ENCODE measurements around the gene GLRX3.
A peak's percentile ranks its signal among the peaks of the same experiment; 100 is the strongest.

Gene GLRX3

DNA sequence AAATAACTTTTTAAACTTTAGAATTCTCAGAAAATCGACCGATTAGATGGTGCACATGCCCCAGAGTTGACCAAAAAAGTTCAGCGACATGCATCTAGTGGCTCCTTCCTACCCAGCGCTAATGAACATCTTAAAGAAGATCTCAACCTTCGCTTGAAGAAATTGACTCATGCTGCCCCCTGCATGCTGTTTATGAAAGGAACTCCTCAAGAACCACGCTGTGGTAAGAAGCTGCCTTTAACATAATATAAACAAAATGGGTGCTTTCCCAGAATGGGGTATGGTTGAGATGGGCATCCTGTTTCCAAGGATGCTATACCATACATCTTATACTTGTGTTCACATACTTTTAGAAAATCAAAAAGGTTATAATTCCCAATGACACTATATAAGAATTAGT is 24.6 kb downstream of the GLRX3 start:
- Mint-ChIP-seq H3K9me3 (no peaks in the 10 kb centered on the region), H3K4me3 (no peak overlapping the region), H3K27ac (no peak overlapping the region), H3K27me3 (no peaks in the 10 kb centered on the region), H3K4me1 (ENCODE audit: low read depth) (peaks cover 32% of the 10 kb centered on the region), H3K36me3 (ENCODE audit: low read depth) (peaks cover 76% of the 10 kb centered on the region)
- DNase-seq, result no peak

GRCh38 chr10:130161331-130161730 is 25.1 kb downstream of the GLRX3 start:
- Mint-ChIP-seq H3K36me3 (ENCODE audit: low read depth) (peaks cover 80% of the 10 kb centered on the region), H3K4me3 (no peak overlapping the region), H3K27me3 (no peaks in the 10 kb centered on the region), H3K4me1 (ENCODE audit: low read depth) (peaks cover 33% of the 10 kb centered on the region), H3K27ac (no peak overlapping the region), H3K9me3 (no peaks in the 10 kb centered on the region)
- no peak for DNase-seq

DNA sequence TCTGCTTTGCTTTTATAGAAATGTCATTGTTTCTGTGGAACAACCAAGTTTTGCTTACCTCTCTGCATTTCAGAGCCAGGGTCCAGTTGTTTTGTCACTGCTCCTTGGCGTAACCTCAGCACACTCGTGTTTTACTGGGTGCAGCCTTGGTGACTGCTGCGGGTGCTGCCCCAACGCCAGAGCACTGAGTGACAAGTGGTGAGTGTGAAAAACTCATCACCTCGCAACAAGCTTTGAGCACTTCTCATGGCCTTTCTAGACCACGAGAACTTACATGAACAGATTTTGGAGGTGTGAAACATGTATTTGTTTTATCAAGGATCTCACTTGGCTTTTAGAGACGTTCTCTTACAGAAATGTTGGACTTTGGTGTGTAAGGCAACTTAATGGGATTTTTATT is 31.0 kb downstream of the GLRX3 start:
- no peak overlapping the region for H3K4me3 Mint-ChIP-seq
- H3K4me1 Mint-ChIP-seq (ENCODE audit: low read depth), result peaks cover 50% of the 10 kb centered on the region
- H3K27me3 Mint-ChIP-seq, result no peaks in the 10 kb centered on the region
- H3K36me3 Mint-ChIP-seq (ENCODE audit: low read depth), result peaks cover 88% of the 10 kb centered on the region
- H3K27ac Mint-ChIP-seq, result no peak overlapping the region
- H3K9me3 Mint-ChIP-seq, result no peaks in the 10 kb centered on the region
- no peak for DNase-seq

DNA sequence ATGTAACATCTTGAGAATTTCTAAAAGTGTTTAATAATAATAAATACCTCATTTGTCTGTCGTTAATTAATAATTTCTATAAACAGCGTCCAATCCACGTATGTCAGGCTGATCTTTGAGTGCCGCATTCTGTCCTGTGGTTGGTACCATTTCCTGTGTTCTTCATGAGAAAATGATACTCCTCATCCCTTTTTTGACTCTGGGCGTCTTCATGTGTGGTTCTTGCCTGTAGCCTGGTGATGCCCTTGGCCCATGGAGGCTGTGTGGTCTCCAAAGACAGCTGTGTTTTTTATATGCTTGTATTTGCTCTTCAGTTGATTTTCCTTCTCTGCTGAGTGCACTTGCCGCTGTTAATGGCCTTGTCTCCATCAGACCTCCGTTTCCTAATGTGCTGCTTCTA is 31.5 kb downstream of the GLRX3 start:
- no peaks in the 10 kb centered on the region for H3K27me3 Mint-ChIP-seq
- no peaks in the 10 kb centered on the region for H3K9me3 Mint-ChIP-seq
- H3K4me3 Mint-ChIP-seq, result no peak overlapping the region
- H3K36me3 Mint-ChIP-seq (ENCODE audit: low read depth), result peaks cover 88% of the 10 kb centered on the region
- no peak overlapping the region for H3K27ac Mint-ChIP-seq
- no peak for DNase-seq
- H3K4me1 Mint-ChIP-seq (ENCODE audit: low read depth), result peaks cover 50% of the 10 kb centered on the region

GRCh38 chr10:130169136-130169859 is 33.1 kb downstream of the GLRX3 start:
- Mint-ChIP-seq H3K27ac (no peak overlapping the region), H3K36me3 (ENCODE audit: low read depth) (peaks cover 95% of the 10 kb centered on the region), H3K4me1 (ENCODE audit: low read depth) (peaks cover 61% of the 10 kb centered on the region), H3K27me3 (no peaks in the 10 kb centered on the region), H3K9me3 (no peaks in the 10 kb centered on the region), H3K4me3 (no peak overlapping the region)
- no peak for DNase-seq

DNA sequence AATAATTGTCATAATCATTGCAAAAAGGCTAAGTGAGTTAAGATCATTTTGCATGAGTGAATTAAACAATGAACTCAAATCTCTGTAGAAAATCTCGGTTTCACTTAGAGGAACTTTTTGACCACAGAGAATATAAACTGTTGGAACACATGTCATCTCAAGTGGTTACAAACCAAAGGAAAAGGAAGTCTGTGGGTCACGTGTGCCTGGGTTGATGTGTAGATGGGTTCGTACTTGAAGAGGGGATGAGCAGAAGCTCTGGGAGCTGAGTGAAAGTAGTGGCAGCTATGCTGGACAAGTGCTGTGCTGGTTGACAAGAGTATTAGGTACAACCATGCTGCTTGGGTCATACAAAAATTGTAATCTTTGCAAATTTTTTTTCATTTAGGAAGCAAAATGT is 35.0 kb downstream of the GLRX3 start:
- Mint-ChIP-seq H3K36me3 (ENCODE audit: low read depth) (peaks cover 94% of the 10 kb centered on the region), H3K4me3 (no peak overlapping the region), H3K4me1 (ENCODE audit: low read depth) (peaks cover 69% of the 10 kb centered on the region), H3K9me3 (no peaks in the 10 kb centered on the region), H3K27ac (no peak overlapping the region), H3K27me3 (no peaks in the 10 kb centered on the region)
- DNase-seq, result no peak

GRCh38 chr10:130174328-130174727 is 38.1 kb downstream of the GLRX3 start:
- H3K4me3 Mint-ChIP-seq, result no peak overlapping the region
- H3K9me3 Mint-ChIP-seq, result no peaks in the 10 kb centered on the region
- peaks cover 87% of the 10 kb centered on the region for H3K36me3 Mint-ChIP-seq (ENCODE audit: low read depth)
- H3K4me1 Mint-ChIP-seq (ENCODE audit: low read depth), result peaks cover 52% of the 10 kb centered on the region
- peak overlapping the region; percentile 78 for H3K27ac Mint-ChIP-seq
- no peaks in the 10 kb centered on the region for H3K27me3 Mint-ChIP-seq
- no peak for DNase-seq

DNA sequence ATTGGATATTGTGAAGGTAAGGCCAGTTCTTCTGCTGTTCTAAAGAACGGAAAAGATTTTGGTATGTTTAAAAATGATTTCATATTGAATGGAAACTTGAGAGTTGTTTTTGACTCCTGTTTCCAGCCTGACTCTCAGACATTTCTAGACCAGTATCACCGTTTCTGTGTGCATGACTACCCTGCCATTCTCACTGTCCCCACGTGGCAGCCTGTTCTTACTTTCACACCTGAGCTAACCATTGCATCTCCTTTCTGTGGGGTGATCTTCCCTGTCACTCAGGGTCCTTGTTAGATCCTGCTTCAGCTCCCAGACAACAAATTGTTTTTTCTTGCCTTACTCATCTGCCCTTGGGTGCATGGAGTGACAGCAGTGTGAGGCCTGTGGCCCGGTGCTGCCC is 38.9 kb downstream of the GLRX3 start:
- DNase-seq, result no peak
- H3K27me3 Mint-ChIP-seq, result no peaks in the 10 kb centered on the region
- peak overlapping the region; percentile 78 for H3K27ac Mint-ChIP-seq
- no peaks in the 10 kb centered on the region for H3K9me3 Mint-ChIP-seq
- peaks cover 49% of the 10 kb centered on the region for H3K4me1 Mint-ChIP-seq (ENCODE audit: low read depth)
- peaks cover 87% of the 10 kb centered on the region for H3K36me3 Mint-ChIP-seq (ENCODE audit: low read depth)
- no peak overlapping the region for H3K4me3 Mint-ChIP-seq

DNA sequence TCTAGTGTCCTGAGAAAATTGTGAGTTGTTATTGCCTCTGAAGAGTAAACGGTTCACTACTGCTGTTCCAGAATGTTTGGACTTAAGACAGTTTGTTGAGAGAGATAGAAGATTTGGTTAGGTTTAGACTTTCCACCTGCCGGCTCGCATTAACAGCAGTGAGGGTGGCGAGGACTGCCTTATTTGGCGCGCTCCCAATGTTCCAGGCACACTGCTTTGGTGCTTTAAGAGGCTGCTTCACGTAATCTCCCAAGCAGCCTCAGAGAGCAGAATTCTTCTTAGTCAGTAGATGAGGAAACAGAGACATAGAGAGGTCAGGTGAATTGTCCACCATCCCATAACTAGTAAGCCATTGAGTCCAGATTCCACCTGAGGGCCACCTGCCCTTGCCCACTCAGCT is 41.1 kb downstream of the GLRX3 start:
- Mint-ChIP-seq H3K4me1 (ENCODE audit: low read depth) (peaks cover 37% of the 10 kb centered on the region), H3K27me3 (no peaks in the 10 kb centered on the region), H3K27ac (no peak overlapping the region), H3K36me3 (ENCODE audit: low read depth) (peaks cover 91% of the 10 kb centered on the region), H3K4me3 (no peak overlapping the region), H3K9me3 (no peaks in the 10 kb centered on the region)
- no peak for DNase-seq

DNA sequence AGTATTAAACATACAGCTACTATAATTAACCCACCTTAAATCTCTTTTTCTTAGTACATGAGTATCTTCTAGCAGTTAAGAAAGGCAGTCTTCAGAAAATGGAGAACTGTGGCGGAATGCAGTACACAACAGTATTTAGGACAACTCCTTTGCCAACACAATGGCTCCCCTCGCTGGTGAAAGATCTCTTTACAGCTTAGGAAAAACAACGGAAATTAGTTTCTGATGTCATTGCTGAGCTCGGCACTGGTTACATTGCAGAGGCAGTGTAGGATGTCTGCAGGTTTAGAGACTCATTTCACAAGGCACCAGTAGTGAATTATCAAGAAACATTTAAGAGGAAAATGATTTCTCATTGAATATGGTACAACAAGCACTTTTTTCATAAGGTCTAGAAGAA is 43.4 kb downstream of the GLRX3 start:
- no peaks in the 10 kb centered on the region for H3K27me3 Mint-ChIP-seq
- H3K4me3 Mint-ChIP-seq, result no peak overlapping the region
- H3K4me1 Mint-ChIP-seq (ENCODE audit: low read depth), result peaks cover 19% of the 10 kb centered on the region
- H3K27ac Mint-ChIP-seq, result peak overlapping the region; percentile 72
- DNase-seq, result no peak
- peaks cover 90% of the 10 kb centered on the region for H3K36me3 Mint-ChIP-seq (ENCODE audit: low read depth)
- H3K9me3 Mint-ChIP-seq, result no peaks in the 10 kb centered on the region

GRCh38 chr10:130180416-130180815 is 44.2 kb downstream of the GLRX3 start:
- Mint-ChIP-seq H3K4me3 (no peak overlapping the region), H3K9me3 (no peaks in the 10 kb centered on the region), H3K4me1 (ENCODE audit: low read depth) (peaks cover 11% of the 10 kb centered on the region), H3K36me3 (ENCODE audit: low read depth) (peaks cover 90% of the 10 kb centered on the region), H3K27ac (peak overlapping the region; percentile 18), H3K27me3 (no peaks in the 10 kb centered on the region)
- no peak for DNase-seq

DNA sequence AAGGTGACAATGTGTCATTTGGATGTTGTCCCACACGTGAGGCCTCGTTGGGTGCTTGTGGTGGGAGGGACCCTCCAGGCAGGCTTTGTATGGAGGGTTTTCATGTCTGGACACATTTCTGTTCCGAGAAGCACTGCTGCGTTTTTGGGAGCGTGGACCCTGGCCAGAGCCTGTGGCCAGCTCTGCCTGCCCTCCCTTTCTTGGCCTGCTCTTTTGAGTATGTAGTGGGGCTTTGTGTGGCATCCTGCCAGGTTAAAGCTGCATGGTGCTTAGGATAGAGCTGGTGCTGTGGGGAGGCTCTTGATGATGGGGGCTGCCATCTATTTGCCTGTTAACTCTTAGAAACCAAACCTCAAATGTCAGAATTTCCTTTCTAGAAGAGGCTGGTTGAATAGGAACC is 45.7 kb downstream of the GLRX3 start:
- no peak overlapping the region for H3K4me3 Mint-ChIP-seq
- H3K36me3 Mint-ChIP-seq (ENCODE audit: low read depth), result peaks cover 86% of the 10 kb centered on the region

GRCh38 chr10:130185591-130185990 is 49.4 kb downstream of the GLRX3 start:
- DNase-seq, result no peak
- Mint-ChIP-seq H3K4me1 (ENCODE audit: low read depth) (peaks cover 3% of the 10 kb centered on the region), H3K4me3 (no peak overlapping the region), H3K9me3 (no peaks in the 10 kb centered on the region), H3K36me3 (ENCODE audit: low read depth) (peaks cover 65% of the 10 kb centered on the region), H3K27me3 (no peaks in the 10 kb centered on the region), H3K27ac (peak overlapping the region; percentile 30)

More for the DNA sequence above, 45.7 kb downstream of the GLRX3 start:
- Mint-ChIP-seq H3K27ac (no peak overlapping the region), H3K27me3 (no peaks in the 10 kb centered on the region), H3K4me1 (ENCODE audit: low read depth) (peaks cover 8% of the 10 kb centered on the region), H3K9me3 (no peaks in the 10 kb centered on the region)
- DNase-seq, result no peak

DNA sequence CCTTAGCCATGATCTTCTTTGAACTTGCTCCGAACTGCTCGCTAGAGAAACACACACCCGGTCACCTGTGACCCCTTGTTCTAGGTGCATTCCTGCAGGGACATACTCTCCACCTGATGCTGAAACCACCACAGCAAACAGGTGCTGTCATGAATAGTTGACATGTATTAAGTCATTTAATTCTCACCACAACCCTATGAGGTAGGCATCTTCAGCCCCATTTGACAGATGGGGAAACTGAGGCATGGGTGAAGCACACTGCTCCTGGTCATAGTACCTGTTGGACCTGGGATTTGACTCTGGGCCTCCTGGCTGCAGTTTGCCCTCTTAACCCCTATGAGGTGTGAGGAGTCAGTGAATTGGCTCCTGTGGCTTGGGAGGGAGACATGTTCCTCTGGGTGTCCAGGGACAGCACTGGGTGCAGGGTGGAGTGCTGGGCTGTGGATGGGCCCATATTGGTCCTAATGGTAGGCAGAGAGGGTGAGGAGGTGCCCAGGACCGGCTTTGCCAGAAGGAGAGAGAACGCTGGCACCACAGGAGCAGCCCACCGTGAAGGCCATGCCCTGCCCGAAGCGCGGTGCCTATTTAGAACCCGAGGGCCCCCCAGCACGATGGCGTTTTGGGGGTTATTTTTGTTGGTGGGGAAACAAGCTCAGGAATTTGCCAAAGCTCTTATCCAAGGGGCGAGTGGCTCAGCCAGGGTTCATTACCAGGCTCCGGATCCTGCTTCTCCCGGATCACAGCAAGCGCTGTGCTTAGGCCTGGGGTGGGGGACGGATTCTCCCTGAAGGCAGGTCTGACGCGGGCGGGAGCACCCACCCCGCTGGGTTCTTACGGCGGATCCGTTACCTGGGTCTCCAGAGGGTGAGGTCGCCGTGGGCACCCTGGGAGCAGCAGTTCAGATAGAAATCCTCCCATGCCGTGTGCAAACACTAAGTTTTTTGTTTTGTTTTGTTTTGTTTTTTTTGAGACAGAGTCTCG is 52.3 kb downstream of the GLRX3 start:
- H3K4me1 Mint-ChIP-seq (ENCODE audit: low read depth), result peaks cover 2% of the 10 kb centered on the region
- H3K27me3 Mint-ChIP-seq, result peaks cover 9% of the 10 kb centered on the region
- no peak overlapping the region for H3K27ac Mint-ChIP-seq
- H3K4me3 Mint-ChIP-seq, result no peak overlapping the region
- no peaks in the 10 kb centered on the region for H3K9me3 Mint-ChIP-seq
- H3K36me3 Mint-ChIP-seq (ENCODE audit: low read depth), result peaks cover 36% of the 10 kb centered on the region
- DNase-seq, result no peak

DNA sequence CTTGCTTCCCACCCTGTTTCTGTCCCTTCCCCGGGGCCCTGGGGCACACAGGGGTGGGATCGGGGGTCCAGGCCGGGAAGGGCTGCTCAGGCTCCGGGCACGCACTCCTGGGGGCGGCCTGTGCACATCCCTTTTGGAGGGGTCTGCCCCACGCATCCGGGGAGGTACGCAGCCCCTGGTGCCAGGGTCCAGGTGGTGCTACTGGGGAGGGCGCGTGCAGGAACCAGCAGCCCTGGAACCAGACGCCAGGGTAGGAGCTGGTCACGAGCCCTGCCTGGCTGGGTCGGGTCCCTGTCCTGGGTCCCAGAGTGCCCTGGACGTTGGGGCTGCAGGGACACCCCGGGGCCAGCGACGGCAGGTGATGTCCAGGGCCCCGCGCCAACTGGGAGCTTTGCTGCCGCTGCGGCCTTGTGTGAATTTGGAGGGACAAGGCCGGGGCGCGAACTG is 53.4 kb downstream of the GLRX3 start:
- DNase-seq, result no peak
- Mint-ChIP-seq H3K4me3 (no peak overlapping the region), H3K27me3 (peaks cover 9% of the 10 kb centered on the region), H3K36me3 (ENCODE audit: low read depth) (peaks cover 25% of the 10 kb centered on the region), H3K9me3 (no peaks in the 10 kb centered on the region), H3K27ac (no peak overlapping the region), H3K4me1 (ENCODE audit: low read depth) (peaks cover 2% of the 10 kb centered on the region)
